ENCODE measurements around the gene RAPGEF5. TPM values are rescaled to one million over a fixed set of nuclear protein-coding genes. Genes with fewer than 3 reads are reported as not detected.

The RAPGEF5 gene
- polyA plus RNA-seq, 4 donors: 5.4 to 33.4 (median 10.1) TPM

- Histone ChIP-seq H3K9me3 (ENCODE audit: control insufficient read depth in 2 of 2, insufficient read depth in 1 of 2, low read depth in 1 of 2, low read length in 1 of 2) (no peaks in the 10 kb centered on the region), H3K4me1 (ENCODE audit: control insufficient read depth in 3 of 3, insufficient read depth in 2 of 3, low read depth in 1 of 3, low read length in 2 of 3) (no peaks in the 10 kb centered on the region), H3K36me3 (ENCODE audit: control insufficient read depth in 3 of 3, insufficient read depth in 2 of 3, low read depth in 1 of 3, low read length in 3 of 3) (peaks cover 0 to 17% (median 0%) of the 10 kb centered on the region in 3 donors), H3K27me3 (ENCODE audit: control insufficient read depth in 3 of 3, insufficient read depth in 3 of 3, low read length in 3 of 3) (no peaks in the 10 kb centered on the region), H3K4me3 (ENCODE audit: low read depth in 1 of 3, low read length in 3 of 3) (no peak overlapping the region), H3K27ac (ENCODE audit: low read depth in 1 of 3, low read length in 2 of 3) (no peak overlapping the region)
- 92 to 96% (median 95%) methylated on average over 3 of the region's 3 CpGs for WGBS, 3 donors
- DNase-seq (no peak), FAIRE-seq (no peak)
Measured at GRCh38 chr7:22238354-22239311, 118.3 kb downstream of the RAPGEF5 start.

- Histone ChIP-seq H3K27me3 (ENCODE audit: control insufficient read depth in 3 of 3, insufficient read depth in 3 of 3, low read length in 3 of 3) (no peaks in the 10 kb centered on the region), H3K9me3 (ENCODE audit: control insufficient read depth in 2 of 2, insufficient read depth in 1 of 2, low read depth in 1 of 2, low read length in 1 of 2) (no peaks in the 10 kb centered on the region), H3K27ac (ENCODE audit: low read depth in 1 of 3, low read length in 2 of 3) (no peak overlapping the region), H3K36me3 (ENCODE audit: control insufficient read depth in 3 of 3, insufficient read depth in 2 of 3, low read depth in 1 of 3, low read length in 3 of 3) (peaks cover 0 to 8% (median 2%) of the 10 kb centered on the region in 3 donors), H3K4me3 (ENCODE audit: low read depth in 1 of 3, low read length in 3 of 3) (no peak overlapping the region), H3K4me1 (ENCODE audit: control insufficient read depth in 3 of 3, insufficient read depth in 2 of 3, low read depth in 1 of 3, low read length in 2 of 3) (no peaks in the 10 kb centered on the region)
- FAIRE-seq (no peak), DNase-seq (no peak)
- WGBS, 3 donors: 97 to 98% (median 97%) methylated on average over 2 of the region's 2 CpGs
Measured at GRCh38 chr7:22235134-22235533, 121.8 kb downstream of the RAPGEF5 start.

GRCh38 chr7:22234227-22234626 is 122.7 kb downstream of the RAPGEF5 start:
- no peak for FAIRE-seq
- WGBS, 3 donors: 53 to 75% (median 64%) methylated on average over 3 of the region's 3 CpGs
- no peak for DNase-seq
- no peaks in the 10 kb centered on the region for H3K4me1 ChIP-seq (ENCODE audit: control insufficient read depth in 3 of 3, insufficient read depth in 2 of 3, low read depth in 1 of 3, low read length in 2 of 3)
- no peaks in the 10 kb centered on the region for H3K27me3 ChIP-seq (ENCODE audit: control insufficient read depth in 3 of 3, insufficient read depth in 3 of 3, low read length in 3 of 3)
- H3K4me3 ChIP-seq (ENCODE audit: low read depth in 1 of 3, low read length in 3 of 3): no peak overlapping the region
- no peaks in the 10 kb centered on the region for H3K9me3 ChIP-seq (ENCODE audit: control insufficient read depth in 2 of 2, insufficient read depth in 1 of 2, low read depth in 1 of 2, low read length in 1 of 2)
- no peak overlapping the region for H3K27ac ChIP-seq (ENCODE audit: low read depth in 1 of 3, low read length in 2 of 3)
- H3K36me3 ChIP-seq (ENCODE audit: control insufficient read depth in 3 of 3, insufficient read depth in 2 of 3, low read depth in 1 of 3, low read length in 3 of 3): peaks cover 0 to 8% (median 2%) of the 10 kb centered on the region in 3 donors

- DNase-seq: no peak
- H3K27ac ChIP-seq (ENCODE audit: low read depth in 1 of 3, low read length in 2 of 3): no peak overlapping the region
- FAIRE-seq: no peak
- peaks cover 0 to 4% (median 2%) of the 10 kb centered on the region in 3 donors for H3K36me3 ChIP-seq (ENCODE audit: control insufficient read depth in 3 of 3, insufficient read depth in 2 of 3, low read depth in 1 of 3, low read length in 3 of 3)
- H3K27me3 ChIP-seq (ENCODE audit: control insufficient read depth in 3 of 3, insufficient read depth in 3 of 3, low read length in 3 of 3): no peaks in the 10 kb centered on the region
- no peak overlapping the region for H3K4me3 ChIP-seq (ENCODE audit: low read depth in 1 of 3, low read length in 3 of 3)
- 92 to 98% (median 93%) methylated on average over 3 of the region's 3 CpGs for WGBS, 3 donors
- no peaks in the 10 kb centered on the region for H3K9me3 ChIP-seq (ENCODE audit: control insufficient read depth in 2 of 2, insufficient read depth in 1 of 2, low read depth in 1 of 2, low read length in 1 of 2)
- no peaks in the 10 kb centered on the region for H3K4me1 ChIP-seq (ENCODE audit: control insufficient read depth in 3 of 3, insufficient read depth in 2 of 3, low read depth in 1 of 3, low read length in 2 of 3)
Measured at GRCh38 chr7:22231806-22232205, 125.1 kb downstream of the RAPGEF5 start.

- Histone ChIP-seq H3K27ac (ENCODE audit: low read depth in 1 of 3, low read length in 2 of 3) (no peak overlapping the region), H3K27me3 (ENCODE audit: control insufficient read depth in 3 of 3, insufficient read depth in 3 of 3, low read length in 3 of 3) (no peaks in the 10 kb centered on the region), H3K4me3 (ENCODE audit: low read depth in 1 of 3, low read length in 3 of 3) (no peak overlapping the region), H3K4me1 (ENCODE audit: control insufficient read depth in 3 of 3, insufficient read depth in 2 of 3, low read depth in 1 of 3, low read length in 2 of 3) (no peaks in the 10 kb centered on the region), H3K36me3 (ENCODE audit: control insufficient read depth in 3 of 3, insufficient read depth in 2 of 3, low read depth in 1 of 3, low read length in 3 of 3) (peaks cover 0 to 2% (median 0%) of the 10 kb centered on the region in 3 donors), H3K9me3 (ENCODE audit: control insufficient read depth in 2 of 2, insufficient read depth in 1 of 2, low read depth in 1 of 2, low read length in 1 of 2) (no peaks in the 10 kb centered on the region)
- 50 to 76% (median 75%) methylated on average over 1 of the region's 1 CpG for WGBS, 3 donors
- no peak for FAIRE-seq
- DNase-seq: no peak
Measured at GRCh38 chr7:22231141-22231540, 125.8 kb downstream of the RAPGEF5 start.

- DNase-seq (no peak), FAIRE-seq (no peak)
- H3K4me3 ChIP-seq (ENCODE audit: low read depth in 1 of 3, low read length in 3 of 3): no peak overlapping the region
- H3K27ac ChIP-seq (ENCODE audit: low read depth in 1 of 3, low read length in 2 of 3): no peak overlapping the region
- H3K27me3 ChIP-seq (ENCODE audit: control insufficient read depth in 3 of 3, insufficient read depth in 3 of 3, low read length in 3 of 3): no peaks in the 10 kb centered on the region
- WGBS, 3 donors: 89 to 93% (median 92%) methylated on average over 2 of the region's 2 CpGs
- H3K9me3 ChIP-seq (ENCODE audit: control insufficient read depth in 2 of 2, insufficient read depth in 1 of 2, low read depth in 1 of 2, low read length in 1 of 2): no peaks in the 10 kb centered on the region
- peaks cover 0 to 2% (median 0%) of the 10 kb centered on the region in 3 donors for H3K36me3 ChIP-seq (ENCODE audit: control insufficient read depth in 3 of 3, insufficient read depth in 2 of 3, low read depth in 1 of 3, low read length in 3 of 3)
- H3K4me1 ChIP-seq (ENCODE audit: control insufficient read depth in 3 of 3, insufficient read depth in 2 of 3, low read depth in 1 of 3, low read length in 2 of 3): no peaks in the 10 kb centered on the region
Measured at GRCh38 chr7:22230238-22230637, 126.7 kb downstream of the RAPGEF5 start.

GRCh38 chr7:22229148-22229547 is 127.8 kb downstream of the RAPGEF5 start:
- no peaks in the 10 kb centered on the region for H3K27me3 ChIP-seq (ENCODE audit: control insufficient read depth in 3 of 3, insufficient read depth in 3 of 3, low read length in 3 of 3)
- H3K36me3 ChIP-seq (ENCODE audit: control insufficient read depth in 3 of 3, insufficient read depth in 2 of 3, low read depth in 1 of 3, low read length in 3 of 3): peaks cover 0 to 4% (median 2%) of the 10 kb centered on the region in 3 donors
- no peak for FAIRE-seq
- H3K4me1 ChIP-seq (ENCODE audit: control insufficient read depth in 3 of 3, insufficient read depth in 2 of 3, low read depth in 1 of 3, low read length in 2 of 3): no peaks in the 10 kb centered on the region
- no peak overlapping the region for H3K27ac ChIP-seq (ENCODE audit: low read depth in 1 of 3, low read length in 2 of 3)
- WGBS, 3 donors: 81 to 97% (median 94%) methylated on average over 2 of the region's 2 CpGs
- no peaks in the 10 kb centered on the region for H3K9me3 ChIP-seq (ENCODE audit: control insufficient read depth in 2 of 2, insufficient read depth in 1 of 2, low read depth in 1 of 2, low read length in 1 of 2)
- no peak for DNase-seq
- no peak overlapping the region for H3K4me3 ChIP-seq (ENCODE audit: low read depth in 1 of 3, low read length in 3 of 3)

GRCh38 chr7:22223807-22224206 is 133.1 kb downstream of the RAPGEF5 start:
- 57 to 85% (median 65%) methylated on average over 1 of the region's 1 CpG for WGBS, 3 donors

More at GRCh38 chr7:22223807-22224206, 133.1 kb downstream of the RAPGEF5 start:
- Histone ChIP-seq H3K27me3 (ENCODE audit: control insufficient read depth in 3 of 3, insufficient read depth in 3 of 3, low read length in 3 of 3) (no peaks in the 10 kb centered on the region), H3K36me3 (ENCODE audit: control insufficient read depth in 3 of 3, insufficient read depth in 2 of 3, low read depth in 1 of 3, low read length in 3 of 3) (peaks cover 0 to 10% (median 4%) of the 10 kb centered on the region in 3 donors), H3K4me3 (ENCODE audit: low read depth in 1 of 3, low read length in 3 of 3) (no peak overlapping the region), H3K9me3 (ENCODE audit: control insufficient read depth in 2 of 2, insufficient read depth in 1 of 2, low read depth in 1 of 2, low read length in 1 of 2) (no peaks in the 10 kb centered on the region), H3K4me1 (ENCODE audit: control insufficient read depth in 3 of 3, insufficient read depth in 2 of 3, low read depth in 1 of 3, low read length in 2 of 3) (no peaks in the 10 kb centered on the region), H3K27ac (ENCODE audit: low read depth in 1 of 3, low read length in 2 of 3) (no peak overlapping the region)
- FAIRE-seq (no peak), DNase-seq (no peak)

Data from small intestine (tissue), 7 donors.